ENCODE measurements around the gene ZNF761. TPM values are rescaled to one million over a fixed set of nuclear protein-coding genes. Genes with fewer than 3 reads are reported as not detected.

ZNF761 gene
- polyA plus RNA-seq, 2 of the 4 experiments (the other 2 are of a cell fraction), result 6.6 to 21.4 TPM

- ChIA-PET CTCF (interaction anchor here (0.6 kb wide), 1 partner anchor 729 kb away, joined by 3 read pairs; no protein-coding TSS in a partner anchor), POLR2A (no interaction called here)
- no peak overlapping the region for H3K4me2 ChIP-seq
- no peak for TF ChIP-seq GATA3 (IDR thresholded peaks at IDR 0.05; ENCODE audit: borderline replicate concordance)
- TF ChIP-seq MAX (IDR thresholded peaks at IDR 0.05), result no peak
- TF ChIP-seq EP300 (IDR thresholded peaks at IDR 0.05), result no peak
- no peak for TF ChIP-seq HEYL (CRISPR knock-in tag; IDR thresholded peaks at IDR 0.05)
- no peak for TF ChIP-seq FOSL2 (IDR thresholded peaks at IDR 0.05)
- no peak for TF ChIP-seq FOSL2 (CRISPR knock-in tag; IDR thresholded peaks at IDR 0.05)
- TF ChIP-seq CBX8 (IDR thresholded peaks at IDR 0.05), result no peak
- no peak for TF ChIP-seq HOXA7 (CRISPR knock-in tag; IDR thresholded peaks at IDR 0.05)
- no peak for TF ChIP-seq ZNF302 (CRISPR knock-in tag; IDR thresholded peaks at IDR 0.05)
- no peak for TF ChIP-seq KDM1A (IDR thresholded peaks at IDR 0.05; ENCODE audit: low read depth)
- TF ChIP-seq EHF (CRISPR knock-in tag; IDR thresholded peaks at IDR 0.05), result no peak
- no peak for TF ChIP-seq HES2 (IDR thresholded peaks at IDR 0.05)
- TF ChIP-seq RCOR1 (IDR thresholded peaks at IDR 0.05; ENCODE audit: low read depth, low read length), result no peak
- TF ChIP-seq E2F6 (IDR thresholded peaks at IDR 0.05; ENCODE audit: borderline replicate concordance, low read depth), result no peak
- TF ChIP-seq BHLHE40 (IDR thresholded peaks at IDR 0.05; ENCODE audit: low read depth, low read length), result no peak
- no peak for TF ChIP-seq NR3C1 (IDR thresholded peaks at IDR 0.05)
- TF ChIP-seq TP53 (CRISPR knock-in tag; IDR thresholded peaks at IDR 0.05), result no peak
- TF ChIP-seq POLR2A (IDR thresholded peaks at IDR 0.05; ENCODE audit: low read length), result no peak
- TF ChIP-seq PBX3 (IDR thresholded peaks at IDR 0.05), result no peak
- TF ChIP-seq FOXS1 (CRISPR knock-in tag; IDR thresholded peaks at IDR 0.05), result no peak
- TF ChIP-seq ATOH8 (CRISPR knock-in tag; IDR thresholded peaks at IDR 0.05; ENCODE audit: low read depth), result no peak
- ATAC-seq (no peak), DNase-seq (ENCODE audit: low read depth in 1 of 2, low spot score in 1 of 2) (no peak), FAIRE-seq (no peak)
- 17% methylated on average over 5 of the region's 5 CpGs for WGBS (ENCODE audit: missing lambda C conversion rate)
- no peaks in the 10 kb centered on the region for H3K4me1 ChIP-seq
- peaks cover 86% of the 10 kb centered on the region for H3K9me3 ChIP-seq
- no peak overlapping the region for H3K27ac ChIP-seq
- H3K4me3 ChIP-seq, result no peak overlapping the region
Measured at GRCh38 chr19:53388904-53389303, 42.9 kb upstream of the ZNF761 start.

- Histone ChIP-seq H3K4me1 (no peaks in the 10 kb centered on the region), H3K4me2 (no peak overlapping the region), H3K9me3 (peaks cover 86% of the 10 kb centered on the region), H3K4me3 (no peak overlapping the region), H3K27ac (no peak overlapping the region)
- WGBS (ENCODE audit: missing lambda C conversion rate), result 43% methylated on average over 8 of the region's 8 CpGs
- TF ChIP-seq HDAC2 (IDR thresholded peaks at IDR 0.05), result no peak
- TF ChIP-seq EP300 (IDR thresholded peaks at IDR 0.05), result no peak
- no peak for TF ChIP-seq ZFP36 (IDR thresholded peaks at IDR 0.05; ENCODE audit: borderline replicate concordance, partially characterized antibody)
- TF ChIP-seq MYC (IDR thresholded peaks at IDR 0.05; ENCODE audit: borderline replicate concordance, low read length), result no peak
- no peak for TF ChIP-seq POLR2AphosphoS2 (conservative IDR thresholded peaks at IDR 0.05; ENCODE audit: low read length)
- no peak for TF ChIP-seq POLR2A (IDR thresholded peaks at IDR 0.05; ENCODE audit: low read length)
- TF ChIP-seq CBX8 (IDR thresholded peaks at IDR 0.05), result no peak
- no peak for TF ChIP-seq CTCF (IDR thresholded peaks at IDR 0.05)
- TF ChIP-seq EHMT2 (IDR thresholded peaks at IDR 0.05; ENCODE audit: low read depth), result no peak
- TF ChIP-seq ATOH8 (CRISPR knock-in tag; IDR thresholded peaks at IDR 0.05; ENCODE audit: low read depth), result no peak
- no peak for TF ChIP-seq GATA3 (IDR thresholded peaks at IDR 0.05; ENCODE audit: borderline replicate concordance)
- no peak for TF ChIP-seq BHLHE40 (IDR thresholded peaks at IDR 0.05; ENCODE audit: low read depth, low read length)
- no peak for TF ChIP-seq MAZ (IDR thresholded peaks at IDR 0.05; ENCODE audit: borderline replicate concordance, low read depth, low read length)
- no peak for TF ChIP-seq ESRRA (IDR thresholded peaks at IDR 0.05; ENCODE audit: borderline replicate concordance, low read length)
- TF ChIP-seq SREBF2 (IDR thresholded peaks at IDR 0.05), result no peak
- ATAC-seq, result no peak
- no peak for DNase-seq (ENCODE audit: low read depth in 1 of 2, low spot score in 1 of 2)
- FAIRE-seq, result no peak
- CTCF ChIA-PET, result no interaction called here
- POLR2A ChIA-PET, result no interaction called here
Measured at GRCh38 chr19:53389571-53389970, 42.2 kb upstream of the ZNF761 start.
